Measurements from ENCODE around the gene EEF1B2.

Gene EEF1B2

GRCh38 chr2:206198677-206199076 is 39.0 kb downstream of the EEF1B2 start:
- no peak for ATAC-seq

GRCh38 chr2:206201075-206201848 is 41.6 kb downstream of the EEF1B2 start:
- no peak for ATAC-seq
- TF ChIP-seq PATZ1 (CRISPR knock-in tag; IDR thresholded peaks at IDR 0.05; ENCODE audit: borderline replicate concordance) (no peak), TCF4 (CRISPR knock-in tag; IDR thresholded peaks at IDR 0.05; ENCODE audit: borderline replicate concordance) (no peak), ISL1 (CRISPR knock-in tag; IDR thresholded peaks at IDR 0.05) (no peak), CREB5 (CRISPR knock-in tag; IDR thresholded peaks at IDR 0.05; ENCODE audit: low read depth) (no peak), RARB (CRISPR knock-in tag; IDR thresholded peaks at IDR 0.05) (no peak), GLIS3 (CRISPR knock-in tag; IDR thresholded peaks at IDR 0.05) (no peak), TOX (CRISPR knock-in tag; IDR thresholded peaks at IDR 0.05; ENCODE audit: borderline replicate concordance) (no peak), ZC3H10 (CRISPR knock-in tag; IDR thresholded peaks at IDR 0.05) (no peak), POU6F1 (CRISPR knock-in tag; IDR thresholded peaks at IDR 0.05; ENCODE audit: borderline replicate concordance, low read depth) (no peak), ZNF8 (CRISPR knock-in tag; IDR thresholded peaks at IDR 0.05) (no peak), SNAI2 (CRISPR knock-in tag; IDR thresholded peaks at IDR 0.05) (no peak), ESRRG (CRISPR knock-in tag; IDR thresholded peaks at IDR 0.05) (no peak)

More at GRCh38 chr2:206198677-206199076, 39.0 kb downstream of the EEF1B2 start:
- TF ChIP-seq PATZ1 (CRISPR knock-in tag; IDR thresholded peaks at IDR 0.05; ENCODE audit: borderline replicate concordance), result no peak
- TF ChIP-seq OSR1 (CRISPR knock-in tag; IDR thresholded peaks at IDR 0.05), result no peak

GRCh38 chr2:206202446-206202845 is 42.8 kb downstream of the EEF1B2 start:
- no peak for TF ChIP-seq ZNF70 (CRISPR knock-in tag; IDR thresholded peaks at IDR 0.05)
- TF ChIP-seq BACH2 (CRISPR knock-in tag; IDR thresholded peaks at IDR 0.05; ENCODE audit: borderline replicate concordance), result no peak
- TF ChIP-seq ZNF565 (CRISPR knock-in tag; conservative IDR thresholded peaks at IDR 0.05; ENCODE audit: low read depth), result no peak
- TF ChIP-seq SNAI2 (CRISPR knock-in tag; IDR thresholded peaks at IDR 0.05), result no peak
- no peak for TF ChIP-seq TOX (CRISPR knock-in tag; IDR thresholded peaks at IDR 0.05; ENCODE audit: borderline replicate concordance)
- TF ChIP-seq CSRNP3 (CRISPR knock-in tag; IDR thresholded peaks at IDR 0.05), result no peak
- no peak for TF ChIP-seq ZNF8 (CRISPR knock-in tag; IDR thresholded peaks at IDR 0.05)
- no peak for TF ChIP-seq TSHZ2 (CRISPR knock-in tag; IDR thresholded peaks at IDR 0.05)
- TF ChIP-seq RARB (CRISPR knock-in tag; IDR thresholded peaks at IDR 0.05), result no peak
- ATAC-seq, result no peak
